Measurements from ENCODE around the gene CDH13. TPM values are rescaled to one million over a fixed set of nuclear protein-coding genes. Genes with fewer than 3 reads are reported as not detected.

CDH13 gene
- polyA plus RNA-seq, 3 donors = 1.0 to 7.7 (median 2.8) TPM

GRCh38 chr16:83833921-83834320 is 1207.2 kb downstream of the CDH13 start:
- H3K27ac ChIP-seq (ENCODE audit: low read depth, low read length) = no peak overlapping the region
- WGBS, 3 donors = 91 to 94% (median 93%) methylated on average over 2 of the region's 2 CpGs

- WGBS, 3 donors = 54 to 67% (median 59%) methylated on average over 10 of the region's 10 CpGs
- H3K27ac ChIP-seq (ENCODE audit: low read depth, low read length) = no peak overlapping the region
Measured at GRCh38 chr16:83835586-83836566, 1209.1 kb downstream of the CDH13 start.

DNA sequence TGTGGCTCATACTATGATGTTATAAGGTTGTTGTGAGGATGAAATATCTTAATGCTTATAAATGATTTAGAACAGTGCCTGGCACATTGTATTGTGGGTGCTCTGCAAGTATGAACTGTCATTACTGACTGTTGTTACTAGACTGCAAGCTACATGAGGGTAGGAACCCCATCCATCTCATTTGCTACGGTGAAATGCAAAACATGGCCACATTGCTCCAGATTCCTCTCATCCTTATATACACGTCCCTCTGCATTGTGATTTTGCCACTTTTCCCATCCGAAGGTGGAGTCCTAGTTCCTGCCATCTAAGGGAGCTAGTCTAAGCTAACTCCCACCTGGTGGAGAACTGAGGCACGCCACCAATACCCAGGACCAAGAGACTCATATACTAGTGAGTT is 1210.8 kb downstream of the CDH13 start:
- H3K27ac ChIP-seq (ENCODE audit: low read depth, low read length) = no peak overlapping the region
- 83 to 95% (median 93%) methylated on average over 4 of the region's 4 CpGs for WGBS, 3 donors

DNA sequence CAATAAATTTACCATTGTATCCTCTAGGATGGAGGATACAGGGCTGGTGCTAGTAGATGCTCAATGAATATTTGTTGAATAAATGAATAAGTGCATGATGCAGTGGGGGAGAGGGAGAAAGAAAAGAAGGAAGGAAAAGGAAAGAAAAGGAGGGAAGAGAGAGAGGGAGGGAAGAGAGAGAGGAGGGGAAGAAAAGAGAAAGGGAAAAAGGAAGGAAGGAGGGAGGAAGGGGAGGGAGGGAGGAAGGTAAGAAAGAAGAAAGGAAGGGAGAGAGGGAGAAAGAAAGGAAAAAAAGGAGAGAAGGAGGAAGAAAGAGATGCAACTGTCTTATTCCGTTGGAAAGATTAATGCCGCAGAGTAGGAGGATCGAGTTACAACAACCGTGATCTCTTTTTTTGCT is 1211.4 kb downstream of the CDH13 start:
- WGBS, 3 donors = 63 to 69% (median 66%) methylated on average over 4 of the region's 4 CpGs
- H3K27ac ChIP-seq (ENCODE audit: low read depth, low read length) = no peak overlapping the region

GRCh38 chr16:83839561-83839960 is 1212.8 kb downstream of the CDH13 start:
- no peak overlapping the region for H3K27ac ChIP-seq (ENCODE audit: low read depth, low read length)
- 44 to 77% (median 59%) methylated on average over 3 of the region's 3 CpGs for WGBS, 3 donors

- H3K27ac ChIP-seq (ENCODE audit: low read depth, low read length) = no peak overlapping the region
- WGBS, 3 donors = 71 to 93% (median 81%) methylated on average over 4 of the region's 4 CpGs
Measured at GRCh38 chr16:83840060-83840617, 1213.4 kb downstream of the CDH13 start.

DNA sequence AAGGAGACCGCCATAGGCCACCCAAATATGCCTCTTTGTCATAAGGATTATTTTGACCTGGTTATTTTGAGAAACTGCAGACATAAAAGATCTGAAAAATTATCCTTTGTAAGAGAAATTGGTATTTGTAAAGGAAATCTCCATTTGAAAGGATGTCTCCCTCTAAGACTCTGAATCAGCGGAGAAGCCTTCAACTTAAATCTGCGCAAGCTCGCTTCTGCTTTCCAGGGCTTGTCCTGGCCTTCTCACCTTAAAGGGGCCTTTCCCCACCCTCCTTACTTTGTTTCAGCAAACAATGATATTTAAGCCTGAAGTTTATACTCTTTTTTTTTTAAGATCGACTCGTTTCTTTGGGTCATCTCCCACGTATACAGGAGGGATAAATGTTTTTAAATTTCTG is 1215.5 kb downstream of the CDH13 start:
- no peak overlapping the region for H3K27ac ChIP-seq (ENCODE audit: low read depth, low read length)
- WGBS, 3 donors = 63 to 76% (median 64%) methylated on average over 7 of the region's 7 CpGs

- H3K27ac ChIP-seq (ENCODE audit: low read depth, low read length) = no peak overlapping the region
- 46 to 53% (median 51%) methylated on average over 9 of the region's 9 CpGs for WGBS, 3 donors
Measured at GRCh38 chr16:83842756-83843507, 1216.2 kb downstream of the CDH13 start.

DNA sequence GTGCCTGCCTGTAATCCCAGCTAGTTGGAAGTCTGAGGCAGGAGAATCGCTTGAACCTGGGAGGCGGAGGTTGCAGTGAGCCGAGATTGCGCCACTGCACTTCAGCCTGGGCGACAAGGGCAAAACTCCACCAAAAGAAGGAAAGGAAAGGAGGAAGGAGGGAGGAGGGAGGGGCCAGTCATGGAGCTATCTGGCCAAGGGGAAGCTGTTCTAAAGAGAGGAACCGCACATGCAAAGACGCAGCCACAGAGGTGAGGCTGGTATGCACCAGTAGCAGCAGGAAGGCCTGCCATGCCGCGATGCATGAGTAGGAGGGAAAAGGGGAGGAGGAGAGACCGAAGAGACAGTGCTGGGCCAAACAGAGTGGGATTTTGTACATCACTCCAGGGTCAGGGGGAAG is 1216.9 kb downstream of the CDH13 start:
- H3K27ac ChIP-seq (ENCODE audit: low read depth, low read length) = no peak overlapping the region
- 39 to 69% (median 46%) methylated on average over 10 of the region's 10 CpGs for WGBS, 3 donors

DNA sequence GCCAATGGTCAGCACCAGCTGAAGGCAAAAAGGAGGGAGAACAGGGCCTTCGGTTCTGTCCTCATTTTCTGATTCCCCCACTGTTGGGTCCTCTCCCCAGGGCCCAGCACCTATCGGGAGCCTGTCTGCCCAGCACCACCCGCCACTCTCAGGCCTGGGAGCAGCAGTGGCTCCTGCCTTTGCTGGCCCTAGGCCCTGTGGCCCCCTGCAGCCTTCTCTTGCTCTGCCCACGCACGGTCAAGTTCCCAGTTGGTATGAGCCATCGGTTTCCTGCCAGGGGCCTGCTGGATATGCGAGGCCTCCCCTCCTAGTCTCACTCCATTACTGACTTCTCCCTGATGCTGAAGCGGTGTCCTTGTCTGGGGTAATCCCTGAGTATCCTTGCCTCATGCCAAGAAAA is 1218.5 kb downstream of the CDH13 start:
- H3K27ac ChIP-seq (ENCODE audit: low read depth, low read length) = no peak overlapping the region
- WGBS, 3 donors = 93 to 96% (median 94%) methylated on average over 7 to 8 of the region's 8 CpGs

- no peak overlapping the region for H3K27ac ChIP-seq (ENCODE audit: low read depth, low read length)
- 57 to 77% (median 62%) methylated on average over 14 of the region's 14 CpGs for WGBS, 3 donors
Measured at GRCh38 chr16:83847371-83848225, 1220.8 kb downstream of the CDH13 start.

- 63 to 70% (median 66%) methylated on average over 6 of the region's 6 CpGs for WGBS, 3 donors
- H3K27ac ChIP-seq (ENCODE audit: low read depth, low read length) = no peak overlapping the region
Measured at GRCh38 chr16:83849421-83849820, 1222.7 kb downstream of the CDH13 start.
